AG08395 (cell line): Measurements from ENCODE around the gene FLAD1.
"Not testable (repeated sequence)": the region's sequence is repeated elsewhere in the genome, so short reads cannot be mapped to it uniquely, and the experiment has no call there.

Experiments used
- DNase-seq: peaks from one replicate; pipeline ENCODE4 v3.0.0; 2012; ENCODE audit warnings: mixed read lengths, low spot score

Gene FLAD1

GRCh38 chr1:154969246-154969645, 13.9 kb upstream of the FLAD1 start:
- no peak for DNase-seq

- no peak for DNase-seq
These were observed 13.2 kb upstream of the FLAD1 start for GRCh38 chr1:154969860-154970452.

GRCh38 chr1:154970631-154971340, 12.4 kb upstream of the FLAD1 start, which contains the start of gene SHC1:
TSS of gene SHC1 (minus strand) at chr1:154970747. CDS start at chr1:154970526, 221 bp downstream.
- peak; percentile 96 for DNase-seq

- DNase-seq = no peak
These were observed 11.7 kb upstream of the FLAD1 start for GRCh38 chr1:154971341-154971998.

- no peak for DNase-seq
These were observed 11.0 kb upstream of the FLAD1 start for GRCh38 chr1:154972213-154972516.

GRCh38 chr1:154972517-154973343, 10.4 kb upstream of the FLAD1 start:
- DNase-seq = peak; percentile 87

- DNase-seq = peak; percentile 87
These were observed 9.6 kb upstream of the FLAD1 start for GRCh38 chr1:154973344-154974101.

- DNase-seq = peak; percentile 98
These were observed 8.9 kb upstream of the FLAD1 start, which contains the start of gene CKS1B for GRCh38 chr1:154974102-154974807. TSS of gene CKS1B (plus strand) at chr1:154974681. CDS start at chr1:154974746, 65 bp downstream.

- peak; percentile 92 for DNase-seq
These were observed 8.2 kb upstream of the FLAD1 start for GRCh38 chr1:154974808-154975408.

GRCh38 chr1:154975409-154976059, 7.6 kb upstream of the FLAD1 start:
- DNase-seq = no peak

- DNase-seq = not testable (repeated sequence)
These were observed 5.4 kb upstream of the FLAD1 start for GRCh38 chr1:154977762-154978161.

- DNase-seq = no peak
These were observed 4.8 kb upstream of the FLAD1 start for GRCh38 chr1:154978360-154978759.

GRCh38 chr1:154982341-154982740, 803 bp upstream of the FLAD1 start:
- no peak for DNase-seq

- DNase-seq = no peak
These were observed 777 bp downstream of the FLAD1 start for GRCh38 chr1:154983776-154984466.

- not testable (repeated sequence) for DNase-seq
These were observed 3.6 kb downstream of the FLAD1 start for GRCh38 chr1:154986736-154987135.

- DNase-seq = no peak
These were observed 4.2 kb downstream of the FLAD1 start for GRCh38 chr1:154987326-154987725.

- no peak for DNase-seq
These were observed 5.2 kb downstream of the FLAD1 start for GRCh38 chr1:154988058-154988954.

- no peak for DNase-seq
These were observed 6.2 kb downstream of the FLAD1 start for GRCh38 chr1:154989195-154989860.
